HFF-Myc (cell line): ENCODE data around the gene EDNRB.

Experiments
- DNase-seq: peaks from one replicate; pipeline ENCODE4 v3.0.0-alpha.2; 2011; ENCODE audit warnings: low read depth; ENCODE audit errors: extremely low read depth
- H3K4me3 ChIP-seq: replicated peaks from 2 replicates; pipeline ENCODE4 v1.5.1; 2011; ENCODE audit warnings: low read depth, mild to moderate bottlenecking, control low read depth, low read length
- CTCF ChIP-seq: IDR thresholded peaks from 2 replicates; pipeline ENCODE4 v1.5.1; 2012; ENCODE audit warnings: mild to moderate bottlenecking, low read depth, low read length, control low read depth; ENCODE audit errors: missing control alignments

Gene EDNRB

GRCh38 chr13:77898097-77898496 lies 20.5 kb downstream of the EDNRB start:
- TF ChIP-seq CTCF, result no peak
- no peak for DNase-seq
- H3K4me3 ChIP-seq, result no peak overlapping the region

GRCh38 chr13:77896977-77897376 lies 21.7 kb downstream of the EDNRB start:
- H3K4me3 ChIP-seq, result no peak overlapping the region
- DNase-seq, result no peak
- no peak for TF ChIP-seq CTCF

DNA sequence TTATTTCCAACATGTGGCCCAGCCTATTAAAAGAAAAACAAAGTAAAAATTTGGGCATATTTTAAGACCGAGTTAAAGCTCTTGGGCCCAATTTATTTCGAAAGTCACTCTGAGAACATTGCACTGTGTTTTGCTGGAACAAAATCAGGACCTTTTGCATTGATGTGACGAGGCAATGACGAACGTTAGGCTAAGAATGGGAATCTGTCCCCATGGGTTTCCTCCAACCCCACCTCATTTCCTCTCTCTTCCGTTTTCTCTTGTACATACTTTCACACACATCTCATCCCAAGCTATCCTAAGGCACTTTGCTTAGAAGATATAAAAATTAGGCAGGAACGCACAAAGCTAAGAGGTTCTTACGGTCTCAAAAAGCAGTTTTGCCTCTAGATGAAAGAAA lies 22.1 kb downstream of the EDNRB start:
- TF ChIP-seq CTCF, result no peak
- DNase-seq, result no peak
- H3K4me3 ChIP-seq, result no peak overlapping the region

- no peak for DNase-seq
- no peak for TF ChIP-seq CTCF
- no peak overlapping the region for H3K4me3 ChIP-seq
Observed at GRCh38 chr13:77894743-77895142, 23.9 kb downstream of the EDNRB start.

DNA sequence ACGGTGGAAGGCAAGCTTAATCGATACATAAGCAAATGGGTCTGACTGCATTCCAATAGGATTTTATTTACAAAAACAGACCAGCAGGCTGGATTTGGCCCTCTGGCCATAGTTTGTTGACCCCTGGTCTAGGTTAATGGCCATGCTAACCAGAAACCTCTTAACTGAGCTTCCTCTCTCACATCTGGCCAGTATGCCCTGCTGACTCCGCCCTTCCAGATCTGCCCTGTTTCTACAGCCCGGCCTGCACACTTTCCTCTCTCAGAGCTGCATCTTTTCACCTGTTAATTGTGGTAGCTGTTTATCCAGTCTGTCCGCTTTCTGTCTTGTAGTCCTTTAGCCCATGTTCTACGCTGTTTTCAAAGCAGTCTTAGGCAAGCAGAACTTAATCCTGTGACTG lies 25.6 kb downstream of the EDNRB start:
- DNase-seq, result no peak
- no peak for TF ChIP-seq CTCF

GRCh38 chr13:77892491-77892890 lies 26.1 kb downstream of the EDNRB start:
- DNase-seq, result no peak
- no peak overlapping the region for H3K4me3 ChIP-seq
- no peak for TF ChIP-seq CTCF

More for the DNA sequence above, 25.6 kb downstream of the EDNRB start:
- H3K4me3 ChIP-seq, result no peak overlapping the region

- TF ChIP-seq CTCF, result no peak
- DNase-seq, result no peak
- no peak overlapping the region for H3K4me3 ChIP-seq
Observed at GRCh38 chr13:77891486-77891885, 27.1 kb downstream of the EDNRB start.
